Astrocyte of the cerebellum (primary cell): ENCODE measurements around the gene CARHSP1.
"Not testable (repeated sequence)": the region's sequence is repeated elsewhere in the genome, so short reads cannot be mapped to it uniquely, and the experiment has no call there.

Experiments
- DNase-seq: peaks from one replicate; pipeline ENCODE4 v3.0.0-alpha.2; 2011; ENCODE audit warnings: low read depth
- H3K4me3 ChIP-seq: 2 replicates; pipeline ENCODE4 v1.5.1; 2011; ENCODE audit warnings: mild to moderate bottlenecking, low read depth, low read length, moderate library complexity
- CTCF ChIP-seq: IDR thresholded peaks from 2 replicates; pipeline ENCODE4 v1.5.1; 2012; ENCODE audit warnings: low read length, low read depth, moderate library complexity, mild to moderate bottlenecking; ENCODE audit errors: missing control alignments
- in situ Hi-C: cut with HindIII; loops from 2 replicates; pipeline ENCODE4 v1.10.0; 2017; ENCODE audit warnings: low sequenced_read_pairs

CARHSP1 gene

DNA sequence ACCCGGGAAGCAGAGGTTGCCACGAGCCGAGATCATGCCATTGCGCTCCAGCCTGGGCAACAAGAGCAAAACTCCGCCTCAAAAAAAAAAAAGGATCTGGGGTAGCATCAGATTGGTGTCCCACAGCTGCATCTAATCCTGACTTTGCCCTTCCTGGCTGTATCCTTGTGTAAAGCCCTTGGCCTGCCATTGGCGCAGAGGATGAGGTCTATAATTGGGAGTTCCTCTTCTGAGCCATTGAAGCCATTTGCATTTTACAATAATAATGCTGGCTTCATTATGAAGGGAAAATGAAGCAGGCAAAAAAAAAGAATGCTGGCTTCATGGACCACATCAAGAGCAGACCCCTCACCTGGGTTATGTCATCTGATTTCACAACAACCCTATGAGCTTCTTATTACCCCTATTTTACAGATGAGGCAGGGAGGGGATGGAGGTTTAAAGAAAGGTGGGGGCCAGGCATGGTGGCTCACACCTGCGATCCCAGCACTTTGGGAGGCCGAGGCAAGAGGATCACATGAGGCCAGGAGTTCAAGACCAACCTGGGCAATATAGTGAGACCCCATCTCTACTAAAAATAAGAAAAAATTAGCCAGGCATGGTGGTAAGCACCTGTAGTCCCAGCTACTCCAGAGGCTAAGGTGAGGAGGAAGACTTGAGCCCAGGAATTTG lies 12.2 kb upstream of the CARHSP1 start:
- TF ChIP-seq CTCF = no peak
- in situ Hi-C loops = no loop called here
- no peak for DNase-seq
- no peak overlapping the region for H3K4me3 ChIP-seq

GRCh38 chr16:8878523-8878911 lies 9.7 kb upstream of the CARHSP1 start:
- no peak for TF ChIP-seq CTCF
- in situ Hi-C loops = no loop called here
- DNase-seq = no peak
- no peak overlapping the region for H3K4me3 ChIP-seq

DNA sequence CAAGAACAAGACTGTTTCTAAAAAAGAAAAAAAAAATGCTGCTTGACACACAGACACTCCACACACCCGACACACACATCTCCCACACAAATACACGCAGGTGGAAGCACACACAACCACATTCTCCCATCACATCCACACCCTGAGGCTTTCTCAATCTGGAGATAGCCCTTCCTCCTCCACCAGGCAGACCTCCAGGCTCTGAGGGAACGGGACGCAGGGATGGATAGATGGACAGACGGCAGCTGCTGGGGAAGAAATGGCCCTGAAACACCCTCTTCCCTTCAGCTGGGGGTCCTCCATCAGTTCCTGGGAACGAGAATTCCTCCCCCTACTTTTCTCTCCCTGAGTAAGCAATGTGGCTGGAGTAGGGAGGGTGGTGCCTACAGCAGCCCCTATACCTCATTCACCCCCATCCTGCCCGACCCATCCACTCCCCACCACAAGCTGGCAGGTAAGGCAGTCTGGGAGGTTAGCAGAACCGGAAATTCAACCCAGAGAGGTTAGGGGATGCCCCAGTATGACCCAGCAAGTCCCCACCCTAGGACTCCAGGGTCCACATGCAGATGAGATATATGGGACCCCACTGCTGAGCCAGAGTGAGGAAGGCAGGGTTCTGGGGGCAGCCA lies 9.2 kb upstream of the CARHSP1 start:
- no peak overlapping the region for H3K4me3 ChIP-seq
- TF ChIP-seq CTCF = no peak
- in situ Hi-C loops = no loop called here
- no peak for DNase-seq

GRCh38 chr16:8875317-8875716 lies 6.5 kb upstream of the CARHSP1 start:
- H3K4me3 ChIP-seq, in situ Hi-C loops, DNase-seq: not testable (repeated sequence)

DNA sequence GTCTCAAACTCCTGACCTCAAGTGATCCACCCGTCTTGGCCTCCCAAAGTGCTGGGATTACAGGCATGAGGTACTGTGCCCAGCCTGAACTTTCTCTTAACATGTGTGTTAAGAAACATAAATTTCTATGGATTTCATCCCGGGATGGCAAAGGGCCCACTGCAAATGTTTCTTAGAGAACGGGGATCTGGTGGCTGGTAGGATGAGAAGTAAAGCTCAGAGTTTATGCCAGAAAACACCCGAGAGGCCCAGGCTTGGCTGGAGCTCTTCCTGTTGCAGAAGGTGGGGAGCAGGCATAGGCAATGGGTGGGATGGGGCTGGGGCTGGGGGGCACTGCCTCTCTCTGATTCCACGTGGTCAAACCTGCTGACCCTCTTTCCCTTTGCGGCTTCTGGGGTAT lies 5.6 kb upstream of the CARHSP1 start:
- no peak overlapping the region for H3K4me3 ChIP-seq
- in situ Hi-C loops = no loop called here
- DNase-seq = no peak
- no peak for TF ChIP-seq CTCF

DNA sequence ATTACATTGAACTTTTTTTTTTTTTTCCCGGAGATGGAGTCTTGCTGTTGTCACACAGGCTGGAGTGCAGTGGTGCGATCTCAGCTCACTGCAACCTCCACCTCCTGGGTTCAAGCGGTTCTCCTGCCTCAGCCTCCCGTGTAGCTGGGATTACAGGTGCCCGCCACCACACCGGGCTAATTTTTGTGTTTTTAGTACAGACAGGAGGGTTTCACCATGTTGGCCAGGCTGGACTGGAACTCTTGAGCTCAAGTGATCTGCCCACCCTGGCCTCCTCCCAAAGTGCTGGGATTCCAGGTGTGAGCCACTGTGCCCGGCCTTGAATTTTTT lies 5.0 kb upstream of the CARHSP1 start:
- in situ Hi-C loops, DNase-seq, H3K4me3 ChIP-seq: not testable (repeated sequence)

- peak; percentile 6 for TF ChIP-seq CTCF
- DNase-seq = no peak
- in situ Hi-C loops = no loop called here
- no peak overlapping the region for H3K4me3 ChIP-seq
Observed at GRCh38 chr16:8872967-8873865, 4.4 kb upstream of the CARHSP1 start.
